Ishikawa (cell line): ENCODE data around the gene MCUB.
A peak's percentile ranks its signal among the peaks of the same experiment; 100 is the strongest.

Experiments used
- CEBPB ChIP-seq: IDR thresholded peaks from 2 replicates; pipeline ENCODE4 v1.6.1; 2012
- CREB1 ChIP-seq: IDR thresholded peaks from 2 replicates; pipeline ENCODE4 v1.6.1; 2012; ENCODE audit warnings: low read depth
- EGR1 ChIP-seq: IDR thresholded peaks from 2 replicates; pipeline ENCODE4 v1.6.1; 2012
- EP300 ChIP-seq: IDR thresholded peaks from 2 replicates; pipeline ENCODE4 v1.6.1; 2012; ENCODE audit warnings: borderline replicate concordance
- FOXM1 ChIP-seq: IDR thresholded peaks from 2 replicates; pipeline ENCODE4 v1.6.1; 2012; ENCODE audit warnings: low read depth, borderline replicate concordance
- NFIC ChIP-seq: IDR thresholded peaks from 2 replicates; pipeline ENCODE4 v1.6.1; 2012
- RAD21 ChIP-seq: IDR thresholded peaks from 2 replicates; pipeline ENCODE4 v1.6.1; 2012; ENCODE audit warnings: low read depth
- TAF1 ChIP-seq: IDR thresholded peaks from 2 replicates; pipeline ENCODE4 v1.6.1; 2012; ENCODE audit warnings: low read depth, mild to moderate bottlenecking
- TCF12 ChIP-seq: IDR thresholded peaks from 2 replicates; pipeline ENCODE4 v1.6.1; 2012; ENCODE audit warnings: low read depth
- TEAD4 ChIP-seq: IDR thresholded peaks from 2 replicates; pipeline ENCODE4 v1.6.1; 2012
- YY1 ChIP-seq: IDR thresholded peaks from 2 replicates; pipeline ENCODE4 v1.6.1; 2012; ENCODE audit warnings: low read depth
- ZBTB7A ChIP-seq: IDR thresholded peaks from 2 replicates; pipeline ENCODE4 v1.6.1; 2012; ENCODE audit warnings: low read depth
- TF ChIP-seq, protein P1 (sequence below): IDR thresholded peaks from 2 replicates; pipeline ENCODE4 v1.6.1; 2012
- TF ChIP-seq, protein P2 (sequence below): IDR thresholded peaks from 2 replicates; pipeline ENCODE4 v1.6.1; 2012; ENCODE audit warnings: low read depth, mild to moderate bottlenecking
- TF ChIP-seq, protein P3 (sequence below): IDR thresholded peaks from 2 replicates; pipeline ENCODE4 v1.6.1; 2012

Gene MCUB

DNA sequence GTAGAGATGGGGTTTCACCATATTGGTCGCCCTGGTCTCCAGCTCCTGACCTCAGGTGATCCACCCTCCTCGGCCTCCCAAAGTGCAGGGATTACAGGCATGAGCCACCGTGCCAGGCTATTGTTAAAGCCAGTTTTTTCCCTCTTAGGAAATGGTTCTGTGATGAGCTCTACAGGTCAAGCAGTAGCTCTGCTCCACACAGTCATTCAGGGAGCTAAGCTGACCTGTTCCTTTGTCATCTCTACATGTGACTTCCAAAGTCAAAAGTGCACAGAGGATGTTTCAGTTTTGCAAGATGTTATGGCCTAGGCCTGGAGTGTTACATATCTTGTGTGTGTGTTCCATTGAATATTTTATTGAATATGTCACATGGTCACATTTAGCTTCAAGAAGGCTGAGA lies 11.4 kb downstream of the MCUB start:
- TF ChIP-seq RAD21 (no peak), CEBPB (no peak), TEAD4 (no peak), EGR1 (no peak), CREB1 (no peak), EP300 (no peak), TCF12 (no peak)
- TF ChIP-seq, protein P1, sequence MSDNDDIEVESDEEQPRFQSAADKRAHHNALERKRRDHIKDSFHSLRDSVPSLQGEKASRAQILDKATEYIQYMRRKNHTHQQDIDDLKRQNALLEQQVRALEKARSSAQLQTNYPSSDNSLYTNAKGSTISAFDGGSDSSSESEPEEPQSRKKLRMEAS: no peak

DNA sequence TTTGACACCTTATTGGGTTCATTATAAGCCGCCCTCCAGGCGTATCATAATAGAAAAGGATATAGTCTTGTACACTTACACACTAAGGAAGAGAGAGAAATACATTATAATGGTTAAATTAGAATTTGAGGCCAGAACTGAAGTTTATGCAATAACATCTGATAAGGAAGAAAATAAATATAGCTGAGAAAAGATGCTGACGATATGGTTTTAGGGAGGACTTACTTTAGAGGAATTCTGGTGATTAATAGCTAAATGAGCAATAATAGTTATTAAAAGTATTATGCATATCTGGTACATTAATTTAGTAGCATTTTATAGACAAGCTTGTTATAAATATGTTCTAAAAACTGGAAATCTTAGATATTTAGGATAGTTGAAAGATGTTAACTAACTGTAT lies 12.1 kb downstream of the MCUB start:
- no peak for TF ChIP-seq FOXM1
- TF ChIP-seq EP300: no peak
- no peak for TF ChIP-seq EGR1
- TF ChIP-seq NFIC: no peak
- TF ChIP-seq, protein P1: no peak
- no peak for TF ChIP-seq TAF1

DNA sequence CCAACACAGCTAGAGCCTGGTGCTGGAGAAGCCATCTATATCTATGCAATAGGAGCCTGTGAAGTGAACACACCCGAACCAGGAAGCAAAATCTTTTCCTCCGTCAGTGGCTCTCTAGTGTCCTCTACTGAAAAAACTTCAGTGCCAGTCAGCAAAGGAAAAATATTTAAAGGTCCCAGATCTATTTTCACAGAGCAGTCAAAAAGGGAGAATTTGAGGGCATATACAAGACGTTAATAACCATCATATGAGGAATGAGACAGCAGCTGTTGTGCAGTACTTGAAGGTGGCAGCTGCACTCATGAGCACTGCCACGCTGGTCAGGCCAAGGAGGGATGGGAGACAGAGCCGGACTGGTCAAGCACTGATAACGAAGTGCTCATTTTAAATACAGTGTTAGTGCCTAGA lies 14.4 kb downstream of the MCUB start:
- TF ChIP-seq, protein P2, sequence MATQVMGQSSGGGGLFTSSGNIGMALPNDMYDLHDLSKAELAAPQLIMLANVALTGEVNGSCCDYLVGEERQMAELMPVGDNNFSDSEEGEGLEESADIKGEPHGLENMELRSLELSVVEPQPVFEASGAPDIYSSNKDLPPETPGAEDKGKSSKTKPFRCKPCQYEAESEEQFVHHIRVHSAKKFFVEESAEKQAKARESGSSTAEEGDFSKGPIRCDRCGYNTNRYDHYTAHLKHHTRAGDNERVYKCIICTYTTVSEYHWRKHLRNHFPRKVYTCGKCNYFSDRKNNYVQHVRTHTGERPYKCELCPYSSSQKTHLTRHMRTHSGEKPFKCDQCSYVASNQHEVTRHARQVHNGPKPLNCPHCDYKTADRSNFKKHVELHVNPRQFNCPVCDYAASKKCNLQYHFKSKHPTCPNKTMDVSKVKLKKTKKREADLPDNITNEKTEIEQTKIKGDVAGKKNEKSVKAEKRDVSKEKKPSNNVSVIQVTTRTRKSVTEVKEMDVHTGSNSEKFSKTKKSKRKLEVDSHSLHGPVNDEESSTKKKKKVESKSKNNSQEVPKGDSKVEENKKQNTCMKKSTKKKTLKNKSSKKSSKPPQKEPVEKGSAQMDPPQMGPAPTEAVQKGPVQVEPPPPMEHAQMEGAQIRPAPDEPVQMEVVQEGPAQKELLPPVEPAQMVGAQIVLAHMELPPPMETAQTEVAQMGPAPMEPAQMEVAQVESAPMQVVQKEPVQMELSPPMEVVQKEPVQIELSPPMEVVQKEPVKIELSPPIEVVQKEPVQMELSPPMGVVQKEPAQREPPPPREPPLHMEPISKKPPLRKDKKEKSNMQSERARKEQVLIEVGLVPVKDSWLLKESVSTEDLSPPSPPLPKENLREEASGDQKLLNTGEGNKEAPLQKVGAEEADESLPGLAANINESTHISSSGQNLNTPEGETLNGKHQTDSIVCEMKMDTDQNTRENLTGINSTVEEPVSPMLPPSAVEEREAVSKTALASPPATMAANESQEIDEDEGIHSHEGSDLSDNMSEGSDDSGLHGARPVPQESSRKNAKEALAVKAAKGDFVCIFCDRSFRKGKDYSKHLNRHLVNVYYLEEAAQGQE: no peak
- TF ChIP-seq RAD21: peak; percentile 48

DNA sequence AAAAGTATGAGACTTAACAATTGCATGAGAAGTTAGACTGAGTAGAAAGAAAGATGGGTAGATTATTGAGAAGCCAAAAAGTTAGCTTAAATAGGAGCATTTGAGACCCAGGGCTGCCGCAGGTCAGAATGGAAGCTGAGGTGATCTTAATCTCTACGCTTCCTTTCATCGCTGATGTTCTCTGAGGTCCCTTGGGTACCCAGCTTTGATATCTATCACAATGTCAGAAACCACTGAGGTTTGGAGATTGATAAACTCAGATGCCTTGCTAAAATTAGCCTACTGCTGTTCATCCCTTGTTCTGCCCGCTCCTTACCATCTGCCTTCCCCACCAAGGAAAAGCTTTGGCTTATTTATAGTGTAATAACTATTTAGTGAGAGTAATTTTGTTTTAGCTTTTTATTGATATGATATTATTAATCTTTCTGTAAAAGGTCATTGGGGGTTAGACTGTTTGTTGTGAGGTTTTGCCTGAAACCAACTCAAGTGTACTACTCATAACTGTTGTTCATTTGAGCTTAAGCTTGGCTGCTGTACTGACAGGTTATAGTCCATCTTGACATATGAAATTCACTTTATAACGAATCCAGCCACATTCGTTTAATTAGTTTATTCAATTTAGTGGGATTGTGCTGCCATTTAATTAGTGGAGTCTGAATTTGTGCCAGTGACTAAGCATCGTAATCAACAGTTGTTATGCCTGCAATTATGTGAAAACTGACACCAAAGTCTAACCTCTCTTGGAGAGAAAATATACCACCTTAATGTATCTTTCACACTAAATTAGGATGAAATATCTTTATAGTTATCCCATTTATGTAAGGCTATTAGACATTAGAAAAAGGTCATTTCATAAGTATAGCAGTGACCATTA lies 15.1 kb downstream of the MCUB start:
- no peak for TF ChIP-seq CREB1
- TF ChIP-seq, protein P3, sequence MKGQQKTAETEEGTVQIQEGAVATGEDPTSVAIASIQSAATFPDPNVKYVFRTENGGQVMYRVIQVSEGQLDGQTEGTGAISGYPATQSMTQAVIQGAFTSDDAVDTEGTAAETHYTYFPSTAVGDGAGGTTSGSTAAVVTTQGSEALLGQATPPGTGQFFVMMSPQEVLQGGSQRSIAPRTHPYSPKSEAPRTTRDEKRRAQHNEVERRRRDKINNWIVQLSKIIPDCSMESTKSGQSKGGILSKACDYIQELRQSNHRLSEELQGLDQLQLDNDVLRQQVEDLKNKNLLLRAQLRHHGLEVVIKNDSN: no peak
- no peak for TF ChIP-seq RAD21
- no peak for TF ChIP-seq FOXM1

DNA sequence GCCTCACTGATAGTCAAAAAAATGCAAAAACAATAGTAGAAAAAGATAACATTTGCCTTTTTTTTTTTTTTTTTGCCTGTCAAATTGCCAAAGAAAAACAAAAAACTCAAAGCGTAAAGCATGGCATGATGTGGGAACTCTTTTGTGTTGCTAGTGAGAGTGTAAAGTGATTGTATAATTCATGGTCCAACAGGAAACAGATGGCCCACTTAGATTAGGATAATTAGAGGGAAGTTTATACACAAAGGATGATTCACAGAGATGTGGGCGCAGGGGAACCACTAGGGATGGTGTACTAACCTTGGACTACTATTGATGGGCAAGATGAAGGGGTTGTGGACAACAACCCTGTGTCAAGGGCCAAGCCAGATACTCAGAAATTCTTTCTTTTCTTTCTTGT lies 16.4 kb downstream of the MCUB start:
- TF ChIP-seq CEBPB (no peak), TCF12 (no peak), RAD21 (no peak), ZBTB7A (no peak), CREB1 (no peak), EGR1 (no peak), NFIC (no peak), FOXM1 (no peak), EP300 (no peak), YY1 (no peak), TAF1 (no peak), TEAD4 (no peak)
- TF ChIP-seq, protein P2: no peak
- TF ChIP-seq, protein P3: no peak
- TF ChIP-seq, protein P1: no peak

DNA sequence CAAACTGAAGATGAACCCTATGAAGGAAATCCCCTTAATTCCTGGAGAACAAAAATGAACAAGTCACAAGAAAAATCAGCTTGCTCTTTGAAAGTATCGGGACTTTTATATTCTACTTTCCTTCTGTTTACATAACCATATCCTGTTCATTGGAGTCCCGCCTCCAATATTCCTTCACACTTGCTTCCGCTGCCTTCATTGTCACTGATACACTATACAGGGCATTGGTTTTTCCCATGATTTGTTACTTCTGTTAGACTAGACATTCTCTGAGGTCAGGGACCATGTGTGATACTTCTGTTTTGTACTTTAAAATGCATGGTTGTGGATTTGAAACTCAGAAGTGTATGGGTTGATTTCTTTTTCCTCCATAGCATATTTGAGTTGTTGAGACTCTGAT lies 18.8 kb downstream of the MCUB start:
- TF ChIP-seq EP300 (no peak), TEAD4 (no peak), TCF12 (no peak), TAF1 (no peak), CEBPB (no peak), RAD21 (no peak), FOXM1 (no peak), NFIC (no peak)
- TF ChIP-seq, protein P2: no peak
- TF ChIP-seq, protein P1: no peak
